CD4-positive, alpha-beta T cell treated with Interleukin-15 for 1 hour (primary cell): ENCODE measurements around the gene TSHZ3.

Source experiments
- DNase-seq: peaks from one replicate; pipeline ENCODE4 v3.0.0-alpha.2; 2020

Gene TSHZ3

DNA sequence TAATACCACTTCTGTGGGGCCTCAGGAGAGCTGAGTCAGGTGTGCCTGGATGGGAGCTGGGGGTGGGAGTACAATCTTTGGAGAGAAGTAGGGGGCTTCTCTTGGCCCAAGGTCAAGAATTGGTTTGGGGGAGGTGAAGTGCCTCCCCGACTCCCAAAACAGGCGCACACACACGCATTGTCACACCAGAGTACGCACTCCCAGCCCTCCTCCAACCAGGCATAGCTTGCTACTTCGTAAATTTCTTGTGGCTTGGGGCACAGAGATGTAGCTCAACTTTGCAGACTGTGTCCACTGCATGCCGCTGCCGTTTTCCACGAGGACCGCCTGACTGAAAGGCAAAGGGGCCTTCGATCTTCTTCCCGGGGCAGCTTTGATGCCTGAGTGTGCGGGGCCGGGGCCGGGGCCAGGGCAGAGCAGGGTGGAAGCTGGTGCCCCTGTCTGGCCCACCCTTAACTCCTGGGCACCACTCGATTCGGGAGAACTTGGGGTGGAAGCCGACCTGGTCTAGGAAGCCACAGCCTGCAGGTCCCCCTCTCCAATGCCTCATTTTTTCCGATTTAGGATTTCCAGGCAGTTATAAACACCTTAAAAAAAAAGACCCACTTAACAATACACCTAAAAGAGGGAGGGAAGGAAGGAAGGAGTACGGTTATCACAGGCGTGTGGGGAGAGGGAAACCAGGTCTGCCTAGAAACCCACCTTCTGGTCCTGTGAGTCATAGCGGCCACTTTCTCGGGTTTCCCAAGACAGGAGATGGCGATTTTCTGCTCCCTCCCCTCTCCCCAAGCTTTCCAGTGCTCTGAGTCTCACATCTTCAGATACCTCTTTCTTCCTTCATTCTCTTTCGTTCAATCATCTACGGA lies 5.8 kb upstream of the TSHZ3 start:
- DNase-seq = no peak

DNA sequence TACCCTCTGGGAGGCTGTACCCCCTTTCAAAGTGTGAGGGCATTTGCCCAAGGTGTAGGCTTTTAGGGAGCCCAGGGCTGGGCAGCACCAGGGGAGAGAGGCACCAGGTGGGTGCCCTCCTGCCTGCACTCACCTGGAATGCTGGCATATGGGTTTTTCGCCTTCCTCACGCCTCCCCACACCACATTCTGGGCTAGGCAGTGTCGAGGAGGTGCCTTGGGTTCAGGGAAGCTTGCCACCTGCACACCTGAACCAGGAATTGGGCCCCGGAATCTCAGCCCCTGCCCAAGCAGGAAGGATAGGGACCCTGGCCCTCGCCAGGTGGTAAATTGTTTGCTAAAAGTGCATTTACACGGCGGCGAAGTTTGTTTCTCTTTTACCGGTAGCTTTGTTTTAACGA lies 5.1 kb upstream of the TSHZ3 start:
- DNase-seq = no peak

GRCh38 chr19:31353833-31354232 lies 4.6 kb upstream of the TSHZ3 start:
- no peak for DNase-seq

GRCh38 chr19:31352782-31353651 lies 3.8 kb upstream of the TSHZ3 start:
- no peak for DNase-seq

GRCh38 chr19:31352296-31352781 lies 3.1 kb upstream of the TSHZ3 start:
- no peak for DNase-seq

- DNase-seq = no peak
Observed at GRCh38 chr19:31351855-31352195, 2.6 kb upstream of the TSHZ3 start.

DNA sequence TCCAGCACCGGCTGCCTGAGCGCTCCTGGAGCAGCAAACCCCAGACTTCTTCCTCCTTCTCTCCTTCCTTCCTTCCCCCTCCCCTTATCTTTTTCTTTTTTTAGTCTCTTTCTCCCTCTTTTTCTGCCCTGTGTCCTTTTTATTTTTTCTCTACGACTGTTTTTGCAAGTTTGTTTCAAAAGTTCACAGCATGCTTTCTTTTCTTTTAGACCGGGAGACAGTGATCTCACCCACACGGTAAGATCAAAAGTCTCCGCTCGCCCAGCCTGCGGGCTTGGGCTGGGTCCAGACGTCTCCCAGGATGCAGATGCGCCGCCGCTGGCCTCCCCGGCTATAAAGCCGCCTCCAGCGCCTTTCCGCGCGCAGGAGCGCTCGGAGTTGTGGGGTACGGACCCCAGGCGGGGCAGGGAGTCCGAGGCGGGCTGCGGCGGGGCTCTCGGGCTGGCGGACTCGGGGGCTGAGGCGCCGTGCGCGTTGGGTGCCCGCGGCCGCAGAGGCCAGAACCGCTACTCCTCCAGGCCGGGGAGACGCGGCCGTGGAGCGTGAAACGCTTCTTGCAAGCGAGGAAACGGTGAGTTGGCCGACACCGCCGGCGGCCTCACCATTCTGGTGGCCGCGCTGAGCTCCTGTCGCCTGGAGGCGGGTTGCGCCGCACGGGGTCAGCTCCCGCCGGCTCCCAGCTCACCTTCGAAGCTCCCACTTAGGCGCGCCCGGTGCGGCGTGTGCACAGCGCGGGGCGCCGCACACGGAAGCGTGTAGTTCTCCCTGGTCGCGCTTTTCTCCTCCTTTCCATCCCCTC lies 2.0 kb upstream of the TSHZ3 start:
- DNase-seq = no peak

GRCh38 chr19:31350693-31351055 lies 1.4 kb upstream of the TSHZ3 start:
- DNase-seq = no peak

DNA sequence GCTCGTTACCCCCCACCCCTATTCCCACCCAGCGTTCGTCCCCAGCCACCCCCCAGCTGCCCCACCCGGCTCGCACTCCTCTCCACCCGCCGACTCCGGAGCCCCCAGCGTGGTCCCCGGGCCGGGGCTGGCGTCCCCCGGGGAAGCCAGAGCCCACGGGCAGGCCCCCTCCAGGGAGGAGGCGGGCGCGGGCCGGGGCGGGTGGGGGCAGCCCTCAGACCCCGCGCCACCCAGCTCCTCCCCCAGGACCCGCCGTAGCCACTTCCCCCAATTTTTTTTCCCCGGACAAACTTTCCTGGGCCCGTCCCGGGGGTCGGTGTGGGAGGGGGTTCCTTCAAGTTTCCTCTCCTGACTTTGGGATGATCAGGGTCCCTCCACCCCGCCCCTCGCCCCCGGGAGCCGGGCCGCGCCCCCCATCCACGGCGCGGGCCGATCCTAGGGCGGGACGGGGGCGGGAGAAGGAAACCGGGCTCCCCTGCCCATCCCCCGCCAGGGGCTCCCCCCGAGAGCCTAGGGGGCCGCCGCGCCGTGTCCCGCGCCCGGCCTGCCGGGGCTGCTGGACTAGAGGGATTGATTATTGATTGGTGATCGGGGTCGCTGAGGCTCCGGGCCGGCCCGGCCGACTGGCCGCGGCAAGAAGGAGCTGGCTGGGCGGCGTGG lies 927 bp upstream of the TSHZ3 start:
- no peak for DNase-seq

DNA sequence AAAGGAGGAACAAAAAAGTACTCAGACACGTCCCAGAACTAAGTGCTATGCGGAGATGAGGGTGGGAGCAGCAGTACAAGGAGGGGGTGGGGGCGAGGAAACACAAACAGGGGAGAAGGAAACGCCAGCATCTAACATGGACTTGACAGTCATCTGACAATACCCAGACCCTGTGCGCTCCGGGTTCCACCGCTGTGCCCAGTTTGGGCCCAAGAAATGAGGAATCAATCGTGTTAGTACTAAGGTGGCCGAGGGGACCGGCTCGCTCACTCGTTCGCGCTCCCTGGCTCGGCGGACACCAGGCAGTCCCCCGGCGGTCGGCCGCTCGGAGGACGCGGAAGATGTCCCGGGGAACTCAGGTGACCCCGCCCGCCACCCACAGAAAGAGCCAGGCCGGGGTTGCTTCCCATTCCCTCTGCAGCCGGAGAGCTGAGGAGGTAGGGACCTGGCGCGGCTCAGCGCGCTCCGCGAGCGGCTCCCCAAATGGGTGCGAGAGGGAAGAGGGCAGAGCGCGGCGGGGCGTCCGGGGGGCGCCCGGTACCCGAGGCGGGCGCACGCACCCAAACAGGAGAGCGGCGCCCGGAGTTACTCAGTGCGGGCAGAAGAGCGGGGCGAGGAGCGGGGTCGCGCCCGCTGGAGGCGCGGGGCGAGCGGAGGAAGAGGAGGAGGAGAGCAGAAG lies 616 bp downstream of the TSHZ3 start:
- no peak for DNase-seq

GRCh38 chr19:31347828-31348392 lies 1.3 kb downstream of the TSHZ3 start:
- no peak for DNase-seq

- DNase-seq = no peak
Observed at GRCh38 chr19:31347354-31347753, 1.9 kb downstream of the TSHZ3 start.

DNA sequence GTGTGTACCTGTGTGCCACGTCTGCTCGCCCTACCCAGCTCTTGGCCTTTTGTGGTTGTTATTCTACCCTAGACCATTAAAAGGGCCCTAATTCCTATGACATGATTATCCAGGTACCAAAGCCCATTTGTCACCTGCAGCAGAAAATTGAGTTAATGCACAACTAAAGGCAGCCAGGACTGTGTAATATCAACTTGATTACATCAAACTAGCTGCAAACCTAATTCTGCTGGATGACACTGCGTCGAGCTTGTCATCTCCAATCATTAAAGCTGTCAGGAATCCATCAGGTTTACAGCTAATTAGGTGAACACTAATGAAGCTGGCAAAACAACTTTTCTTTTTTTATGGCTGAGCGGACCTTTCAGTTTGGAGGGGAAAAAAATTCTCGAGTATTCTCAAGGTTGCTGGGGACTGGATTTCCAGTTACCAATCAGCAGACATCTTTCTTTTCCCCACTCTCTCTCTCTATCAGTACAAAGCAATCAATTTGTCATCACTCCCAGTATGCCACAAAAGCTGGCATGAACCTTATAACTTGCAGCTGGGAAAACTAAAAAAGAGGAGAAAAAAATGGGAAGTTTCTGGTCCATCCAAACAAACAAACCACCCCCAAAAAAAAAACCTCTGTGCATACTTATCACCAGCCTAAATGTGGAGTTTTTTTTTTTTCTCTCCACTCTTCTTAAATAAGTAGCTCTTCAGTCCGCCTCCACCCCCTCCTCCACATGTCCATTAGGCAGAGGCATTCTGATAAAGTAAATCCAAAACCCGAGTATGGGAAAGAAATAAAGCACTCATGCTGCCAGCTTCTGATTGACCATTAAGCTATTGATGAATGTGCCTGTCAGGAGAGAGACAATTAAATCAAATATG lies 2.8 kb downstream of the TSHZ3 start:
- no peak for DNase-seq

GRCh38 chr19:31344403-31344802 lies 4.8 kb downstream of the TSHZ3 start:
- DNase-seq = no peak

- no peak for DNase-seq
Observed at GRCh38 chr19:31342926-31343325, 6.3 kb downstream of the TSHZ3 start.

DNA sequence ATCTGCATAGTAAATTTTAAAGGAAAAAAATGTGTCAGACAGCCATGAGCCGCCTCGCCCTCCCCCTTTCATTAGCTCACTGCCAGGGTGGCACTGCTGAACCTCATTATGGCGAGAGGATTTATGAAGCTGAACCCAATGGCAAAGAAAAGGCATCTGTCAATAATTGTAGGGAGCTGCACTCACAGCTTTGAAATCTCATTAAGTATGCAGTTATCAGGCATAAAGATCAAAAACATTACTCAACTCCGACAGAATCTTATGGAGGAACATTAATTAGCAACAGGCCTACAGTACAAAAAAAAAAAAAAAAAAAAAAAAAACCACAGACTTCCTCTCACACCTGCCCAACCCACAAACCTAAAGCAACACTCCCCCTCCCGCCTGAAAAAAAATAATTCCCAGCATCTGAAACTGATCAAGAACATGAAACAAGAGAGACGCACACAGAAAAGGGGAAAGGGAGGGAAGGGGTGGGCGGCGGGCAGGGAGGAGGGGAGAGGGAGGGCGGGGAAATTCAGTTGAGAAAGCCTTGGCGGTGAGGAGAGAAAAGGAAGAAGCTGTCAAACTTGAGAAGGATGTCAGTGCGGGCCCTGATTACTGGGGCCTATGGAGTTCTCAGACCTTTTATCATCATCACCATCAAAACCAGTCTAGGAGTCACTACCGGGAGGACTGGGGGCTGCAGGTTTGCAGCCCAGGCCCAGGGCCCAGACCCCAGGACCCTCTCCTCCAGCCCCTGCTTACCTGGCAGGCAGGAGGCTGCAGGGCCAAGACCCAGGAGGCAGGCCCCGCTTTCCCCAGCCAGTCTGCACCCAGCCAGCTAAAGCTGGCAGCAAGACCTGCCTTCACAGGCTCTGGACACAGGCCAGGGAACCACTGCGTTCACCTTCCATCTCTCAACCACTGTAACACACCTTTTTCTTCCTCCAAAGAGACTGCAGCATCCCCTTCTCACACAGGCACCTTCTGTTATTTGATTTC lies 8.9 kb downstream of the TSHZ3 start:
- no peak for DNase-seq

DNA sequence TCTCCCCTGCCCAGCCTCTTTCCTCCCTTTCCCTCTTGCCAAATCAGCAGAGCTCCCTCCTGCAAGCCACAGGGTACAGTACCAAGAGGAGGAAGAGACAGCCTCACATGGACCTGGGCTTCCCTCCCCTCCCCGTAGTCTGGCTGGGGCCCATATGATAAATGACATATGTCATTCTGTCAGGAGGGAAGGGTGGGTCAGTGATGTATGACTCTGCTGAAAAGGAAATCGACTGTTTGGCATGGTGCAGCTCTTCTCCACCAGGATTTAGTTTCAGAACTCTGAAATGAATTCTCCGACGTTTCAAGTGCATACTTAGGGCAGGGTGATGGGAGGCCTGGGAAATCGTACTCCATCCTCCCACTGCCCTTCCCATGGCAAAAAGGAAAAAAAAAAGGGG lies 9.8 kb downstream of the TSHZ3 start:
- DNase-seq = no peak

- no peak for DNase-seq
Observed at GRCh38 chr19:31338069-31338776, 11.0 kb downstream of the TSHZ3 start.
